ENCODE measurements around the gene LRRC37B. TPM values are rescaled to one million over a fixed set of nuclear protein-coding genes. Genes with fewer than 3 reads are reported as not detected.
"Not testable (repeated sequence)": the region's sequence is repeated elsewhere in the genome, so short reads cannot be mapped to it uniquely, and the experiment has no call there.

Gene LRRC37B
- total RNA-seq, 1 donor from 2014 or later: 21.7 TPM

DNA sequence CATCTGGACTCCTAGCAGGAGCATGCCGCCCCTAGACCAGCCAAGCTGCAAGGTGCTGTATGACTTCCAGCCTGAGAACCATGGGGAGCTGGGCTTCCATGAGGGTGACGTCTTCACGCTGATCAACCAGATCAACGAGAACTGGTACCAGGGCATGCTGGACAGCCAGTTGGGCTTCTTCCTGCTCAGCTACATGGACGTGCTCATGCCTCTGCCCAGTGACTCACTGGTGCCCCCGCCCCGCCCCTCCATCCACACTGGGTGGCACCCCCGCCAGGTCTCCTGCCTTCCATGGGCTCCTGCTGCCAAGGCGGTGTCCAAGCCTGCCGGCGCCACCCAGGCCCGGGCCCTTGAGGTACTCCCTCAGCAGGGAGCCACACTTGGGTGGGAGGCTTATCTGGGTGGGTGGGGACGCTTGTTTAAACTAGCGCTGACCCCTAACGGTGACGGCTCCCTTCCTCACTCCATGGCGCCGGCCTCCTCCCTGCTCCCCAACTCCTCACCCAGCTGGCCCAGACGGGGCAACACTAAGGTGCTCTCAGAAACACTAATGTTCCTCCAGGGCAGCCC lies 34.2 kb downstream of the LRRC37B start:
- DNase-seq (ENCODE audit: low spot score): not testable (repeated sequence)

DNA sequence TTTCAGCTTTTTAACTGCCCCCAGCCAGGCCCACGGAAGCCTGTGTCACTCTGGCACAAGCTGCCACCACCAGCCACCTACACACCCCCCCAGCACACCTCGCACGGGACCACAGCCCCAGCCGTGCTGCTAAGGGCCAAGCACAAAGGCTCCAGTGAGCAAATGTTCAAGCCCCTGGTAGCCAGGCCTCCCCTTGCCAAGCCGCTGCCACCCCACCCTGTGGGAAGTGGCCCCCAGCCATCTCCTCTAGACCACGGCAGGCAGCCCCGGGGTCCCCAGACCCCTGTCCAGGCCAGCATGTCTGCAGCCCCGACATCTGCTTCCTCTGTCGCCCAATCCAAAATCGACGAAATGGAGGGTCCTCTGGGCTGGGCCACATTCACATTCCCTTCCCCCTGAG lies 35.1 kb downstream of the LRRC37B start:
- DNase-seq (ENCODE audit: low spot score): not testable (repeated sequence)

GRCh38 chr17:32045611-32046010 lies 38.4 kb downstream of the LRRC37B start:
- DNase-seq (ENCODE audit: low spot score): not testable (repeated sequence)

DNA sequence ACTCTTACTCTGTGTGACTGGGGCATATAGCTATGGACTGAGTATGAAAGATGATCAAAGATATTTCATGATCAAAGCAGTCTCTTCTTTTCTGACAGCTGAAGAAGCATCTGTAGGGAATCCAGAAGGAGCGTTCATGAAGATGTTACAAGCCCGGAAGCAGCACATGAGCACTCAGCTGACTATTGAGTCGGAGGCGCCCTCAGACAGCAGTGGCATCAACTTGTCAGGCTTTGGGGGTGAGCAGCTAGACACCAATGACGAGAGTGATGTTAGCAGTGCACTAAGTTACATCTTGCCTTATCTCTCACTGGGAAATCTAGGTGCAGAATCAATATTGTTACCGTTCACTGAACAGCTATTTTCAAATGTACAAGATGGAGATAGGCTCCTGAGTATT lies 40.5 kb downstream of the LRRC37B start:
- not testable (repeated sequence) for DNase-seq (ENCODE audit: low spot score)

DNA sequence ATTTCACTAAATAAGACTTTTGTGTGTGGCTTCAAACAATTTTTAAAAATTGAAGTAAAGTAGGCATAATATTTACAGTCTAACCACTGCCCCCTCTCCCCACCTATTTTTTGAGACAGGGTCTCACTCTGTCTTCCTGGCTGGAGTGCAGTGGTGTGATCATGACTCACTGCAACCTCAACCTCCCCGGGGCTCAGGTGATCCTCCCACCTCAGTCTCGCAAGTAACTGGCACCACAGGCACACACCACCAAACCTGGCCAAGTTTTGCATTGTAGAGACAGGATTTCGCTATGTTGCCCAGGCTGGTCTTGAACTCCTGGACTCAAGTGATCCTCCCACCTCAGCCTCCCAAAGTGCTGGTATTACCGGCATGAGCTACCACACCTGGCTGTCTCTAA lies 47.8 kb downstream of the LRRC37B start:
- not testable (repeated sequence) for DNase-seq (ENCODE audit: low spot score)

DNA sequence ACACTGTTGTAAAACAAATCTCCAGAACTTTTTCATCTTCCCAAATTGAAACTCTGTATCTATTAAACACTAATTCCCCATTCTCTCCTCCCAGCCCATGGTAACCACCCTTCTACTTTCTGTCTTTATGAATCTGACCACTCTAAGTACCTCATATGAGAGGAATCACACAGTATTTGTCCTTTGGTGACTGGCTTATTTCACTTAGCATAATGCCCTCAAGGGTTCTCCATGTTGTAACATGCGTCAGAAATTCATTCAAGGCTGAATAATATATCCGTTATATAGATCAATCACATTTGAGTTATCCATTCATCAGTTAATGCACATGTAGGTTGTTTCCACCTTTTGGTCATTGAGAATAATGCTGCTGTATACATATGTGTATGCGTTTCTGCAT lies 48.2 kb downstream of the LRRC37B start:
- DNase-seq (ENCODE audit: low spot score): not testable (repeated sequence)

DNA sequence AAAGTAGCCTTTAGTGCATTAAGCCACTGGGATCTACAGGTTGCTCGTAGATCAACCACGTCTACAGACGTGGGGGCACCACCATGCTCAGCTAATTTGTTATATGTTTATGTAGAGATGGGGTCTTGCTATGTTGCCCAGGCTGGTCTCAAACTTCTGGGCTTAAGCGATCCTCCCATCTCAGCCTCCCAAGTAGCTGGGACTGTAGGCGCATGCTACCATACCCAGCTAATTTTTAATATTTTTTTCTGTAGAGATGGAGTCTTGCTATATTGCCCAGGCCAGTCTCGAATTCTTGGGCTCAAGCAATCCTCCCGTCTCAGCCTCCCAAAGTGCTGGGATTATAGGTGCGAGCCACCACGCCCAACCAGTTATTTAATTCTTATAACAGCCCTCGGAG lies 49.3 kb downstream of the LRRC37B start:
- DNase-seq (ENCODE audit: low spot score): not testable (repeated sequence)

- not testable (repeated sequence) for DNase-seq (ENCODE audit: low spot score)
Observed at GRCh38 chr17:32057460-32058105, 50.4 kb downstream of the LRRC37B start.

DNA sequence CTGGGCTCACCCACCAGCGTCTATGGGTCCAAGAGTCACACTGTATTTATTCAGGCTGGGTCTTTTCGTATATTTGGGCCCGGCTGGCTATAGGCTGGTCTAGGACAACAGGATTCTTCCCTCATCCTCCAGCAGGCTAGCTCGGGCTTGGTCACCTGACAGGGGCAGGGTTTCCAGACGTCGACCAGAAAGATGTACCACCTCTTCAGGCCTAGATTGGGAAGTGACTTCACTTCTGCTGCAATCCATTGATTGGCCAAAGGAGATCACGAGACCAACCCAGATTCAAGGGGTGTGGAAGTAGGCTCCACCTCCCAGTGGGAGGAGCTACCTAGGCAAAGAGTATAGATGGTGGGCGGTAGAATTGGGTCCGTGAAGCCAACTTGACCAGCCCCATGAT lies 53.5 kb downstream of the LRRC37B start:
- not testable (repeated sequence) for DNase-seq (ENCODE audit: low spot score)

DNA sequence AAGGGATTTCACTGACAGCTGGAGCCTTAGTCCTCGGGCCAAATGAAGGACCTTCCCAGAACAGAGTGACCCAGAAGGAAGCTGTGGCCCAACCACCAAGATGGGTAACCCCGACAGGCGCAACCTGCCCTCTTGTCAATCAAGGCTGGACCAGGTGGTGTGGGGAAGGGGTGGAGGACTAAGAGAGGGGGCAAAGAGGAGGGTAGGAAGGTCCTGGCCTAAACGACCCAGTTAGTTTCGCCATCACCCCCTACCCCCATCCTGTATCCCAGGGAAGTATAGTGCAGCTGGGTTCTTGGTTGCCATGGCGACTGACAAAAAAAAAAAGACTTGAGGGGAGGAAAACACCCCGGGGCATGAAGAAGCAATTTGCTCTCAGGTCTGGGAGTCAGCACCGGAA lies 54.7 kb downstream of the LRRC37B start:
- DNase-seq (ENCODE audit: low spot score): not testable (repeated sequence)

GRCh38 chr17:32064091-32064490 lies 56.9 kb downstream of the LRRC37B start:
- not testable (repeated sequence) for DNase-seq (ENCODE audit: low spot score)

GRCh38 chr17:32066123-32066680 lies 59.0 kb downstream of the LRRC37B start:
- not testable (repeated sequence) for DNase-seq (ENCODE audit: low spot score)

DNA sequence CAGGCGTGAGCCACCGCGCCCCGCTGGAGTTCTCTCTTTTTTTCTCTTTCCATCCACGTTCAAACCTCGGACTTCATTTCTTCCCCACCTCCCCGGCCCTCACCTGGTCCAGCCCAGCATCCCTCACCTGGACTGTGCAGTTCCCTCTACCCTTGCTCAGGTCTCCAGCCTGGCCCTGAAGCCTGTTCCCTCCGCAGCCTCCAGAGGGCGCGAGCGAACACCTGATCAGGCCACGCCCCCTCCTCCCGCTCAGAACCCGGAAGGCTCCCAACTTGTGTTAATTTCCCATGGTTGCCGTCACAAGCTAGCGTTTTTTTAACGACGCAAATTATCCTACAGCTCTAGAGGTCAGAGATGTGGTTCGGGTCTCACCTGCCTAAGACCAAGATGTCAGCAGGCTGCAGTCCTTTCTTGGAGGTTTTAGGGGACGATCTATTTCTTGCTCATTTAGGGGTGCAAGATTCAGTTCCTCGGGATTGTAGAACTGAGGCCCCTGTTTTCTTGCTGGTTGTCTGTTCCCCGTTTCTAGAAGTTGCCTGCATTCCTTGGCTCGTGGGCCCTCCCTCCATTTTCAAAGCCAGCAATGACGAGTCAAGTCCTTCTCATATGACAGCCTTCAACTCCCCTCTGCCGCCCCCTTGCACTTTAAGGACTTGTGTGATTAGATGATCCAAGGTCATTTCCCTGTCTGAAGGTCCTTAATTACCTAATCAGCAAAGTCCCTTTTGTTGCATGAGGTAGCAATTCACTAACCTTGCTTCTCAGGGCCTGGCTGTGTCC lies 59.9 kb downstream of the LRRC37B start:
- DNase-seq (ENCODE audit: low spot score): peak; percentile 50

DNA sequence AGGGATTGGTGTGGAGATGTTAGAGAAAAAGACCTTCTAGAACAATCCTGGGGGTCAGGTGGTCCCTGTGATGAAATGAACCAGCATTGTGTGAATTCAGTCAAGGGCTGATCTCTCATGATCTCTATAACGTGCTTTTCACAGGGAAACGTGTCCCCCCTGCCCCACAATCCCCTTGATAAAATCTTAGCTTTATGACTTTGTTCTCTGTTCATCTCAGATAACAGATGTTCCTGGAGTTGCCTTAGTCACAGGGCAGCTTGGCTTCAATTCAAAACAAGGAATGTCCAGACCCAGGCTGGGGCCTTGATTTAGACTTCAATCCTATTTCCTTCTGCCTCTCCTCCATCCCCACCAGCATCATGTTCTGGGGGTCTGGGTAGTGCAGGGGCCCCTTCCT lies 61.9 kb downstream of the LRRC37B start:
- not testable (repeated sequence) for DNase-seq (ENCODE audit: low spot score)

- not testable (repeated sequence) for DNase-seq (ENCODE audit: low spot score)
Observed at GRCh38 chr17:32071961-32072360, 64.8 kb downstream of the LRRC37B start.

DNA sequence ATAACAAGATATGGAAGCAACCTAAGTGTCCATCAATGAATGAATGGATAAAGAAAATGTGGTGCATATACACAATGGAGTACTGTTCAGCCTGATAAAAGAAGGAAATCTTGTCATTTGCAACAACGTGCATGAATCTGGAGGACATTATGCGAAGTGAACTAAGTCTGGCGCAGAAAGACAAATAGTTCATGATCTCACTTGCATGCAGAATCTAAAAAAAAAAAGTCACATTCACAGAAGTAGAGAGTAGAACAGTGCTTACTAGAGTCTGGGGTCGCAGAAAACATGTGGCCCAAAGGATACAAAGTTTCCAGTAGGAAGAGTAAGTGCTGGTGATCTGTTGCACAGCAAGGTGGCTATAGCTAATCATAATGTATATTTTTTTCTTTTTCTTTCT lies 65.9 kb downstream of the LRRC37B start:
- DNase-seq (ENCODE audit: low spot score): not testable (repeated sequence)

DNA sequence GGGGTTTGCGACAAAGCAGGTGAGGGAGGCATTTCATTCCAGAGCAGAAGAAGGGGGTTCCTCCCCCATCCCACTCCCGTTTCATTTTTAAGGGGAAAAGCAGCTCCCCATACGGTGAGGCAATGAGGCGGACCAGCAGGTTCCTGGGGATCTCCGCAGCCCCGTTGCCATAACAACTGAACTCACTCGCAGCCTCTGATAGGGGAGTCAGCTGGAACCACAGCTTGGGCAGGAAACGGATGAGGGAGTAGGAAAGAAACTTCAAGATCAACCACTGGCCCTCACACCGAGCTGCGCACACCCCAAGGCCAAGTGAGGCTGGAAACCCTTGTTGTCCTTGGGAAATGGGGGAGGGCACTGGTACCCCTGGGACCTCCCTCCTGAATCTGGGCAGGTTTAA lies 72.6 kb downstream of the LRRC37B start:
- peak; percentile 55 for DNase-seq (ENCODE audit: low spot score)

GRCh38 chr17:32083550-32083979 lies 76.4 kb downstream of the LRRC37B start:
- DNase-seq (ENCODE audit: low spot score): not testable (repeated sequence)

GRCh38 chr17:32084003-32084941 lies 77.1 kb downstream of the LRRC37B start:
- DNase-seq (ENCODE audit: low spot score): peak; percentile 54

GRCh38 chr17:32084942-32085829 lies 78.0 kb downstream of the LRRC37B start:
- not testable (repeated sequence) for DNase-seq (ENCODE audit: low spot score)

All from ureter (tissue), 1 donor.